Hepatocyte (in vitro differentiated cells): ENCODE measurements around the gene PAQR5. TPM values are rescaled to one million over a fixed set of nuclear protein-coding genes. Genes with fewer than 3 reads are reported as not detected.
"Not testable (repeated sequence)": the region's sequence is repeated elsewhere in the genome, so short reads cannot be mapped to it uniquely, and the experiment has no call there.

ENCODE experiments used
- DNase-seq: peaks from one replicate; pipeline ENCODE4 v3.0.0-alpha.2; 2016; ENCODE audit warnings: low spot score
- H2AFZ ChIP-seq: fragments of 200-600 bp; sonication (generic); 2 replicates; pipeline ENCODE4 v1.6.0; 2016; ENCODE audit warnings: antibody characterized with exemption, mild to moderate bottlenecking
- H3K27ac ChIP-seq: fragments of 200-600 bp; sonication (generic); 2 replicates; pipeline ENCODE4 v1.5.1; 2016; ENCODE audit warnings: mild to moderate bottlenecking
- H3K27me3 ChIP-seq: fragments of 200-600 bp; sonication (generic); 2 replicates; pipeline ENCODE4 v1.6.1; 2016
- H3K36me3 ChIP-seq: fragments of 200-600 bp; sonication (generic); replicated peaks from 2 replicates; pipeline ENCODE4 v1.5.1; 2016; ENCODE audit warnings: low read depth; ENCODE audit not compliant: insufficient read depth
- H3K4me1 ChIP-seq: fragments of 200-600 bp; sonication (generic); 2 replicates; pipeline ENCODE4 v1.5.1; 2016; ENCODE audit warnings: mild to moderate bottlenecking, moderate library complexity; ENCODE audit not compliant: insufficient read depth
- H3K4me2 ChIP-seq: fragments of 200-600 bp; sonication (generic); 2 replicates; pipeline ENCODE4 v1.6.0; 2016
- H3K4me3 ChIP-seq: fragments of 200-600 bp; sonication (generic); 2 replicates; pipeline ENCODE4 v1.5.1; 2016; ENCODE audit warnings: mild to moderate bottlenecking
- H3K79me2 ChIP-seq: fragments of 200-600 bp; sonication (generic); 2 replicates; pipeline ENCODE4 v1.6.0; 2017; ENCODE audit warnings: mild to moderate bottlenecking
- H3K9me2 ChIP-seq: fragments of 200-600 bp; sonication (generic); replicated peaks from 2 replicates; pipeline ENCODE4 v1.6.0; 2017; ENCODE audit warnings: mild to moderate bottlenecking; ENCODE audit not compliant: insufficient read depth
- H3K9me3 ChIP-seq: fragments of 200-600 bp; sonication (generic); 2 replicates; pipeline ENCODE4 v1.5.1; 2016; ENCODE audit warnings: low read depth, mild to moderate bottlenecking
- H4K20me1 ChIP-seq: fragments of 200-600 bp; sonication (generic); 2 replicates; pipeline ENCODE4 v1.6.0; 2016; ENCODE audit warnings: mild to moderate bottlenecking; ENCODE audit not compliant: insufficient read depth, poor library complexity, severe bottlenecking
- CTCF ChIP-seq: fragments of 200-600 bp; sonication (generic); IDR thresholded peaks from 2 replicates; pipeline ENCODE4 v1.5.1; 2016; ENCODE audit warnings: antibody characterized with exemption, mild to moderate bottlenecking; ENCODE audit not compliant: poor library complexity
- EZH2 ChIP-seq: fragments of 200-600 bp; sonication (generic); IDR thresholded peaks from 2 replicates; pipeline ENCODE4 v1.6.1; 2016; ENCODE audit warnings: antibody characterized with exemption, mild to moderate bottlenecking, borderline replicate concordance
- EZH2phosphoT487 ChIP-seq: fragments of 200-600 bp; sonication (generic); IDR thresholded peaks from one replicate; pipeline ENCODE4 v1.6.1; 2018; ENCODE audit warnings: antibody characterized with exemption, mild to moderate bottlenecking, low read depth, moderate library complexity; ENCODE audit not compliant: unreplicated experiment, severe bottlenecking
- WGBS: methylation state at CpG from one replicate; pipeline ENCODE4 v1.1.6; 2016; ENCODE audit warnings: low lambda C conversion rate; ENCODE audit errors: missing lambda C conversion rate; 5-methylcytosine and 5-hydroxymethylcytosine counted together
- polyA plus RNA-seq: library from polyadenylated mRNA; unstranded; fragments of >200 nt; fragmentation: Nextera tagmentation; extraction: Ambion mirVana; gene quantifications from 2 replicates; pipeline ENCODE4 v1.2.1, GENCODE V29; 2016
- total RNA-seq: library from RNA; depleted of rRNA; stranded (reverse); fragments of >200 nt; gene quantifications from 2 replicates; pipeline ENCODE4 v1.2.3, GENCODE V29; 2014

Gene PAQR5
- total and polyA plus RNA-seq, 2 experiments from 2014 or later: 2.1 to 2.8 TPM

GRCh38 chr15:69337138-69337537 lies 38.4 kb downstream of the PAQR5 start:
- no peak overlapping the region for H3K4me2 ChIP-seq
- no peaks in the 10 kb centered on the region for H3K36me3 ChIP-seq
- H2AFZ ChIP-seq: no peak overlapping the region
- H3K4me1 ChIP-seq: no peaks in the 10 kb centered on the region
- no peaks in the 10 kb centered on the region for H3K79me2 ChIP-seq
- TF ChIP-seq EZH2: no peak
- no peak for TF ChIP-seq CTCF
- TF ChIP-seq EZH2phosphoT487: no peak
- H3K9me2 ChIP-seq: no peaks in the 10 kb centered on the region
- H3K27ac ChIP-seq: no peak overlapping the region
- WGBS: 83% methylated on average over 1 of the region's 1 CpG
- no peaks in the 10 kb centered on the region for H4K20me1 ChIP-seq
- no peaks in the 10 kb centered on the region for H3K9me3 ChIP-seq
- no peak for DNase-seq
- no peak overlapping the region for H3K4me3 ChIP-seq
- H3K27me3 ChIP-seq: no peaks in the 10 kb centered on the region

- 91% methylated on average over 8 of the region's 8 CpGs for WGBS
- Histone ChIP-seq H3K27me3 (no peaks in the 10 kb centered on the region), H2AFZ (no peak overlapping the region), H4K20me1 (no peaks in the 10 kb centered on the region), H3K4me2 (no peak overlapping the region), H3K4me1 (no peaks in the 10 kb centered on the region), H3K36me3 (no peaks in the 10 kb centered on the region), H3K9me2 (no peaks in the 10 kb centered on the region), H3K9me3 (no peaks in the 10 kb centered on the region), H3K27ac (no peak overlapping the region), H3K79me2 (no peaks in the 10 kb centered on the region), H3K4me3 (no peak overlapping the region)
- DNase-seq: no peak
- TF ChIP-seq EZH2phosphoT487 (no peak), CTCF (no peak)
Measured at GRCh38 chr15:69338535-69339213, 40.0 kb downstream of the PAQR5 start.

GRCh38 chr15:69339214-69339543 lies 40.5 kb downstream of the PAQR5 start:
- H3K27ac ChIP-seq, H3K4me1 ChIP-seq, H3K9me3 ChIP-seq, H3K27me3 ChIP-seq, H2AFZ ChIP-seq, H3K4me2 ChIP-seq, DNase-seq, H4K20me1 ChIP-seq, H3K9me2 ChIP-seq, H3K4me3 ChIP-seq, H3K79me2 ChIP-seq, H3K36me3 ChIP-seq: not testable (repeated sequence)
- 95% methylated on average over 6 of the region's 6 CpGs for WGBS

GRCh38 chr15:69340243-69340900 lies 41.7 kb downstream of the PAQR5 start:
- Histone ChIP-seq H3K79me2 (no peaks in the 10 kb centered on the region), H3K27ac (no peak overlapping the region), H4K20me1 (no peaks in the 10 kb centered on the region), H3K36me3 (no peaks in the 10 kb centered on the region), H2AFZ (no peak overlapping the region), H3K4me2 (no peak overlapping the region), H3K9me3 (no peaks in the 10 kb centered on the region), H3K9me2 (no peaks in the 10 kb centered on the region), H3K27me3 (no peaks in the 10 kb centered on the region), H3K4me3 (no peak overlapping the region), H3K4me1 (no peaks in the 10 kb centered on the region)
- DNase-seq: no peak
- TF ChIP-seq EZH2phosphoT487: no peak
- 87% methylated on average over 7 of the region's 7 CpGs for WGBS
